Stimulated activated CD4-positive, alpha-beta T cell treated with anti-CD3 and anti-CD28 coated beads, Interleukin-4, amount 100 ng/mL, for 48 hours (primary cell): ENCODE measurements around the gene MUC5B.

Experiments used
- DNase-seq, 2 donors: peaks; one replicate each; pipeline ENCODE4 v3.0.0-alpha.2; 2020; ENCODE audit warnings: low read depth in 2 of 2

MUC5B gene

DNA sequence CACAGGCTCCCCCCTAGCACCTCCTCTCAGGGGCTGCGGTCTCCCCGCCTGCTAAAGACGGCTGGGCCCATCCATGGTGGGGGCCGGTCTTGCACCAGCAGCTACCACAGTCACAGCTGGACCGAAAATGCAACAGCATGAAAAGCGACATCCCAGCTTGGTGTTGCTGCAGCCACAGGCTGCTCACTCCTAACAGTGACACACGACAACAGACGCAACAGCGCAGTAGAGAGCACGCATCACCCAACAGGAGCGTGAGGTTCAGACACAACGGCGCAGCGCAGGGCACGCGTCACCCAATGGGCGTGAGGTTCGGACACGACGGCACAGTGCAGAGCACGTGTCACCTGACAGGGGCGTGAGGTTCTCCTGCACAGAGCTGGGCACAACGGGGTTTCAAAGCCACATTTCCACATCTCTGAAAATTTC is 62.5 kb downstream of the MUC5B start:
- no peak for DNase-seq

DNA sequence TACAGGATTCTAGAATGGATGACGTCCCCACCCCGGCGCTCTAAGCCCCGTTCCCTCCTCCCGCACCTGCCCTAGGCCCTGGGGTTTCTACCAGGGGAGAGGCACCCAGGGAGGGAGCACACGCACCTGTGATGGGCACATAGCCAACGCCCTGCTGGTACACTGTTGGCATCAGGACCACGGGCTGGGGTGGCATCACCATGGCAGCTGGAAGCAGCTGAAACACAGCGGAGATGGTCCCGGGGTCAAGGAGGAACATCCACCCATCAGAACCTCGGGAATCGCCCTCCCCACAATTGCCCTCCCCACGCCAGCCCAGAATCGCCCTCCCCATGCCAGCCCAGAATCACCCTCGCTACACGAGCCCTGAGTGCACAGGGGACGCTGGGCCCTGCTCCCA is 63.0 kb downstream of the MUC5B start:
- no peak for DNase-seq

DNA sequence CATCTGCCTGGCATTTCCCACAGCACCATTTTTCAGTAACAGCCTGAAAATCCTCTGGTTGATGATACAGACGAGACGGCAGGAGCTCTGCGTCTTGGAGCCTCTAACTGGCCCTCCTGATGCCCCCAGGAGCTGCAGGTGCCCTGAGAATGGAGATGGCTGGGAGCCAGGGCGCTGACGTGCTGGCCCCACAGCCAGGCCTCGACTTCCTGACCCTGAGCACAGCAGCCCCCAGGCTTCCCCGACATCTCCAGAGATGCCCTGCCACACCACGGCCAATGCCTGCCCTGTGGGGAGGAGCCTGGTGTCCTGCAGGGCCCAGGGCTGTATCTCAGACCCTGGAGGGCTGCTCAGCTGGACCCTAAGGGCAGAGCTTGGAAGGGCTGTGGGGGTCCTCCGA is 65.1 kb downstream of the MUC5B start:
- DNase-seq, result no peak

DNA sequence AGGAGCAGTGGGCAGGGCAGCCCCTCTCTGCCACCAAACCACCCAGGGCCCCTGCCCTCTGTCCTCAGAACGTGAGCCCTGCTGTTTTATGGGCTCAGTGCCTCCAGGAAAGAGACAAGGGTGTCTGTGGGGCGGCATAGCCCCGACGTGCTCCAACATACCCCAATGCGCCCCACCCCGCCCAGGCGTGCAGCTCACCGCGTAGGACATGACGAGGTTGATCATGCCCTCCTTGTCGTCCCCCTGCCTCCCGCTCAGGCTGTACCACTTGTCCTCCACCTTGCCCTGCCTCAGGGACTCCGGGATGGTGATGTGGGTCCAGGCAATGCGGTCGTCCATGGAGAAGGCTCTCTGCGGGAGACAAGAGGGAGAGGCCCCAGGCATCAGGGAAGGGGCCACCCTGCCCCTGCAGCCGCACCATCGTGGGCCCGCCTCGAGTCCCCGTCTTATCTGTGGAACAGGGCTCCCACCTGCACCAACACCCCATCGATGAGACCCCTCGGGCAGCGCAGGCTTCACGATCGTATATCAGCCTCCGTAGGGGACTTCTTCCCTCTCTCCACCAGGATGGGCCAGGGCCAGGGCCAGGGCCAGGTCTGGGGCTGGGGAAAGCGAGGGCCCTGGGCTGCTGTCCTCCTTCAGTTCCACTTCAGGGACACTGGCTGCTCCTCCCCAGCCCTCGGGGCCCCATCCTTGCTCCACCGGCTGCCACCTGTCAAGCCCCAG is 65.7 kb downstream of the MUC5B start:
- DNase-seq, result no peak

DNA sequence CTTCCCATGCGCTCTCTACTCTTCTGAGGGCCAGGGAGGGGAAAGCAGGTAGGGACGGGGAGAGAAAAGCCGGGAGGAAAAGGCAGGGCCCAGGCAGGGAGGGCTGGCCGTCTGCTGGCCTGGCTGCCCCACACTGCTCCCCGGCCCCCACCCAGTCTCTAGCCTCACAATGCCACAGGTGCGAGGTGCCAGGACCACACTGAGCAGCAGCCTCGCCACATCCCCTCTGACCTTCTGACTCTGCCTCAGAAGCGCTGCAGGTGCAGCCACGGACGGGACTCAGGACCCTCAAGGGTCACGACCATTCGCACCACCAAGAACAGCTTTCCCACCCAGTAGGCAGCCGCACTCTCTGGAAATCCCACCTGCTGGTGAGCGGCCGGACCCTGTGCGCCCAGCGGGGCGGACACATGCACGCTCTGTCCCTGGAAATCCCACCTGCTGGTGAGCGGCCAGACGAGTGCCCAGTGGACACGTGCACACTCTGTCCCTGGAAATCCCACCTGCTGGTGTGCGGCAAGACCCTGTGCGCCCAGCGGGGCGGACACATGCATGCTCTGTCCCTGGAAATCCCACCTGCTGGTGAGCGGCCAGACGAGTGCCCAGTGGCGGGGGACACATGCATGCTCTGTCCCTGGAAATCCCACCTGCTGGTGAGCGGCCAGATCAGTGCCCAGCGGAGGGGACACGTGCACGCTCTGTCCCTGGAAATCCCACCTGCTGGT is 66.5 kb downstream of the MUC5B start:
- no peak for DNase-seq

DNA sequence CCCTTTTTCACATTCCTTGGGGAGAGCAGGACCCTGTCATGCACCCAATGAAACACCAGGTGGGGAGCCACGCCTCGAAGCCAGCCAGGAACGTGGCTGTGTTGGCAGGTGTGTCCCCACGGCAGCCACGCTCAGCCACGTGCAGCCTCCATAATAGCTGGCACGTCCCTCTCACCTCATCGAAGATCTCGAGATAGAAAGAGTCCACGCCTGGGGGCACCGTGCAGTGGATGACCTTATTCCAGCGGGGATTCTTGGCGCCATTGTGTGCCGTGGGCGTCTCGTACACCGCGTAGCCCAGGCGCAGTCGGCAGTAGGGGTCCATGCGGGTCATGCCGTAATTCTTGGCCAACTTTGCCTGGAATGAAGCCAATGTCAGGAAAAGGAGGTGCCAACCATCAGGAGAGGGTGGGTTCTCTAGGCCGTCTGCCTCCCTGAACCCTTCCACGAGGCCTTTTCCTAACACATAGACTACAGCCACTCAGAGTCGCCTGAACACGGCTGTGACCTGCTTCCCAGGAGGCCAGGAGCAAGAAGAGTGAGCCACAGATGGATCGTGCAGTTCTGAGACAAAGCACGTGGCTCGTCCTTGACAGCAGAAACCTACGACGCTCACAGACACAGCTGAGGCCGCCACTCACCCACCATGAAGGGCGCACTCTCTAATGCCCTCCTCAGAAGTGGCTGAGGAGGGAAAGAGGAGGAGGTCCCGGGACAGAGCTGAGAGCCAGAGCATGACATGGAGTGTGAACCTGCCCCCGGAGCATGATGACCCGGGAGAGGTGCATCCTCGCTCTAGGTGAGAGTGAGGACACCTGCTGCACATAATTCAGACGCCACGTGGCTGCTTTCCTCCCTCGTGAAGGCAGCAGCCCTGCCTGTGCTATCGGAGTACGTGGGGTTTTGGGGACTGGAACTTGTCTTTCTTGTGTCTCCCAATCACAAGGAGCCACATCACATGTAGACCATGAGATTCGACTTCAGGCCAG is 67.5 kb downstream of the MUC5B start:
- no peak for DNase-seq

DNA sequence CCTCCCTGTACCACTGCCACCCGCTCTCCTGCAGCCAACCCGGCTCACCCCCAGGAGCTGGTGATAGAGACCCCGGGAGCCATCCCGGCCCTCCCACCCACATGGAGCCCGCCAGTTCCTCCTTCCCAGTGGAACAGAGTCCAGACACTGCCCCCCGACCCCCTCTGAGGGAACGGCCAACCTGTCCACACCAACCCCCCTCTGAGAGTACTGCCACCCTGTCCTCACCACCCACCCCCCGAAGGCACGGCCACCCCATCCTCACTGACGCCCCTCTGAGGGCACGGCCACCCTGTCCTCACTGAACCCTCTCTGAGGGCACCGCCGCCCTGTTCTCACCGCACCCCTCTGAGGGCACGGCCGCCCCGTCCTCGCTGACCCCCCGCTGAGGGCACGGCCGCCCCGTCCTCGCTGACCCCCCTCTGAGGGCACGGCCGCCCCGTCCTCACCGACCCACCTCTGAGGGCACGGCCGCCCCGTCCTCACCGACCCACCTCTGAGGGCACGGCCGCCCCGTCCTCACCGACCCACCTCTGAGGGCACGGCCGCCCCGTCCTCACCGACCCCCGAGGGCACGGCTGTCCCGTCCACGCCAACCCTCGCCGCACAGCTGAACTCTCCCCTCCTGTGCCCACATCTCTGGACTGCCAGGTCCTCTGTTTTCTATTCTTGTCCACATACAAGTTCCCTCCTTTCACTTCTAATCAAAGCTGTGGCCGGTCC is 68.6 kb downstream of the MUC5B start:
- no peak for DNase-seq

DNA sequence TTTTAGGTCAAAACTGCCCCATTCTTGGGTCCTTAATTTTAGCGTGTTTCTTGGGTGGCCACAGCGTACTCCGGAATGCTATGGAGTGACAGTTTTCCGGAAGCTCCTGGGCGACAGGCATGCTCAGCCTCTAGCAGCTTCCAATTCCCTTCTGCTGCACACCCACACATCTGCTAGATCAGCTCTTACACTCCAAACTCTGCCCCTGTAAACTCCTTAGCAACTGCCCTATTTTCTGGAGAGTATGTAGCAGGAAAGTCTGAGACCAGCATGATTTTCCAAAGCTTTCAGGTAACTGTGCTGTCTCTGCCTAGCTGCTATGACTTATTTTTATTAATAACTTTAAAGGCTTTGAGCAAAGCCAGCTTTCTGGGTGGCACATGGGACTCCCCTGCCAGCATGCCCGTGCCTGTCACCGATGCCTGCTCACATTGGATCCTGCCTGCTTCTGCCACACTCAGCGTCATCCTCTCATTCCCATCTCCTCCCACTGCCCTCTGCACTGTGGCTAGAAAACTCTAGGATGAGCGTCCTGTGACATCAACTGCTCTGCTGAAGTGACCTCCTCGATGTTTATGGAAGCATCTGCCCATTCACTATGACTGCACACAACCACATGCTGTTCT is 69.3 kb downstream of the MUC5B start:
- no peak for DNase-seq

DNA sequence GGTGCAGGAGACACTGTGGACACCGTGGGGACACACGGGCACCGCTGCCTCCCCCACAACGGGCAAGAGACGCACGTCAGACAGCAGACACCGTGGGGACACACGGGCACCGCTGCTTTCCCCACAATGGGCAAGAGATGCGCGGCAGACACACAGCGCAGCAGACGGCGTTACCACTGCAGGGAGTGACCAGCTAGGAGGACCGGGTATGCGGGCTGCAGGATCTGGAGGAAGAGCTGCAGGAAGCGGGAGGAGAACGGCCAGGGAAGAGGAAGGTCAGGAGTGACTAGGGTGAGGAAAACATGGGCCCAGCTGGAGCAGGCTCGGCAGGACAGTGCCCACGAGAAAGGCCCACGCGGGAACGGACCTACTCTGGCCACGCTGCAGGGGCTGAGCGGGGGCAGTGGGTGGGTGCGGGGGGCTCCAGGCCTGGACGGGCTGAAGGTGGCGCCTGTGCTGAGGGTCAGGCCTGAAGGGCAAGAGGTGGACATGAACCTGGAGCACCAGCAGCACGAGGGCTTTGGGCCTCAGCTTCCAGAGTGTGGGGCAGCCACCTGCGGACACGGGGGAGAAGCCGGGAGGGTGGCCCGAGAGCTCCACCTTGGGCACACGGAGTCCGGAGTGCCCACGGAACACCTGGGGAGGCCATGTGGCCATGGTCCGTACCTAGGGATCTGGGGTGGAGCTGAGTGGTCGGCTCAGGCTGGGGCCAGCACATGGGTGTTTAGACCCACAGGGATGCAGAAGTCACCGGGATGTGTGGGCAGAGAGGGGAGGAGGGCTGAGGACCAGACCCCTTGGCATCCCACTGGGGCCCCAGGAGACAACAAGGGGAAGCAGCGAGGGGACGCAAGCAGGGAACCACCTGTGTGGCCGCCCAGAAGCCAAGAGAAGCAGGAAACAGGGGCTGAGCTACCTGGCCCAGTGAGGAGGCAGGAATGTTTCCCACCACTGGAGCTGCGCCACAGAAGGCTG is 70.1 kb downstream of the MUC5B start:
- DNase-seq, result no peak

DNA sequence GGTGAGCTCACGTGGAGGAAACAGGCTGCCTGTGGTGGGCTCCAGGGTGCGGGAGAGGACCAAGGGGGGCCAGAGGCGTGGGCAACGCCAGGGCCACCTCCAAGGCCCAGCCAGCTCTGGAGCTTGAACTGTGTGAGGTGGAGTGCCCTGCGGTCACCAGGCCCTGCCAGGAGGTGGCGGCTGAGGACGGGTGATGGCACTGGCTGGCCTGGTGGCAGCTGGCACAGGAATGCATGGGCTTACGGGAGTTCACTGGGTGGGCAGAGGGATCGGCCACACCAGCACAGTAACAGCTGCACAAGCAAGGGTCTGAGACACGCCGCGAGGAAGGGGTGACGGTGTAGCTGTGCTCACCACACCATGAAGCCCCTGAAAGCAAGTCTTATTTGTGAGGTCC is 70.8 kb downstream of the MUC5B start:
- DNase-seq, result no peak

DNA sequence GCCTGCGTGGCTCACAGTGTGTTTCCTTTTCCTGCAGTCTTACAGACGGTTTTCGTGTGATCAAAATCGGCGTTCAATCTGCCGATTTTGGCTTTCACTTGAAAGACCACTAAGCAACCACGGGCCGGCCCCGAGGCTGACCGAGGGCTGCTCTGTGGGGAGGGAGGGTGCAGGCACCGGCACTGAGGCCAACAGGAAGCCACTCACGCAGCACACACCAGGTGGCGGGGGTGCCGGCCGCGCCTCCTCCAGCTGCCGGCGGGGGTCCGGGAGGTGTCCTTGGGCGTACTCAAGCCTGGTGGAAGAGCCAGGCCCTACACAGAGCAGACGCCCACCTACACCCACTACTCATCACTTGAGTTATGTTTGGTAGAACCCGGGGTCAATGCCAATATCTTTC is 72.2 kb downstream of the MUC5B start:
- no peak for DNase-seq

DNA sequence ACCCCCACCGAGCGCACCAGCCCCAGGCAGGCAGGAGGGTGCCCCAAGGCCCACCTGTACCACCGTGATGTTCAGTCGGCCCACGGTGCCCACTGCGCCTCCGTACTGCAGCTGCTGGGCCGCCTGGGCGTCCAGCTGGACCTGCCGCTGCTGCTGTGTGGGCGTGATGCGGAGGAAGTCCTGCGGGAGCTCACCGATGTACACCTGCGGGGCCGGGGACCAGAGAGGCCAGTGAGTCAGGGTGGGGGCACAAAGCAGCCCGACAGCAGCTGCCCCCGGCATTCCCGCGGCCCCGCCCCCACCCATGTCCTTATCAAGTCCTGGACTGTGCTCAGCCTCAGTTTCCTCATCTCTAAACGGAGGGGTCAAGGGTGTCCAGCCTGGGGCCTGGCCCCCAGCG is 72.7 kb downstream of the MUC5B start:
- DNase-seq, result no peak

DNA sequence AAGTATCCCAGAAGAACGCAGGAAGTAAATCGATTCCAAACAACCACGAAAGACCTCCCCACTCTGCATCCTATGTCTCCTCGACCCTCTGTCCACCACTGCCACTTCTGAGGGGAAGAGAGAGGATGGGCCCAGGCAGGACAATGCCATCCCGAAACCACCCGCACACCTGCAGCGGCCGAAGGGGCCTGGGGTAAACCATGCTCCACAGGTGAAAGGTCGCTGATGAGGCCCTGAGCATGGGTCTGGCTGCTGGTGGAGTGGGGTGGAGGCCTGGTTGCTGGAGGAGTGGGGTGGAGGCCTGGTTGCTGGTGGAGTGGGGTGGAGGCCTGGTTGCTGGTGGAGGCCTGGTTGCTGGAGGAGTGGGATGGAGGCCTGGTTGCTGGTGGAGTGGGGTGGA is 73.4 kb downstream of the MUC5B start:
- DNase-seq, result no peak

DNA sequence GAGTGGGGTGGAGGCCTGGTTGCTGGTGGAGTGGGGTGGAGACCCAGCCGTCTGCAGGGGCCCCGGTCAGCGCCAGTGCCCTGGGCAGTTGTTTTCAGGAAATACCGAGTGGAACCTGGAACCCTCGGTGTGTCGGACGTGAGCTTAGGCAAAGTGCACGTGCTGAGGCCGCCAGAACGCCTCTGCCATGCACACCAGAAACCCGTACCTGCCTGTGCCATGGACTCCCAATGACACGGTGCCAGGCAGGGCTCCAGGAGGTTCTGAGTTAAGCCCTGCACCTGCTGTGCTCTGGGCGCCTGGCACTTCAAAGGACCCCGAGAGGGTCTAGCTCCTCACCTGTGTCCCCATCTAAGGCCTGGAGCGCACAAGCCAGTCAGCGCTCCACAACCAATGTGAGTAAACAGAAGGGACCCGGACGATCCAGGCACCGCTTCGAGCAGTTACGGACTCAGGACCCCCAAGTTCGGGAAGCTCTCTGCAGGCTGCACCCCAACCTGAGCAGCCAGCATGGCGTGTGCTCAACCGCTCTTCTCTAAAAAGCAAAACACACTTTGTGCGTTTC is 74.2 kb downstream of the MUC5B start:
- no peak for DNase-seq

DNA sequence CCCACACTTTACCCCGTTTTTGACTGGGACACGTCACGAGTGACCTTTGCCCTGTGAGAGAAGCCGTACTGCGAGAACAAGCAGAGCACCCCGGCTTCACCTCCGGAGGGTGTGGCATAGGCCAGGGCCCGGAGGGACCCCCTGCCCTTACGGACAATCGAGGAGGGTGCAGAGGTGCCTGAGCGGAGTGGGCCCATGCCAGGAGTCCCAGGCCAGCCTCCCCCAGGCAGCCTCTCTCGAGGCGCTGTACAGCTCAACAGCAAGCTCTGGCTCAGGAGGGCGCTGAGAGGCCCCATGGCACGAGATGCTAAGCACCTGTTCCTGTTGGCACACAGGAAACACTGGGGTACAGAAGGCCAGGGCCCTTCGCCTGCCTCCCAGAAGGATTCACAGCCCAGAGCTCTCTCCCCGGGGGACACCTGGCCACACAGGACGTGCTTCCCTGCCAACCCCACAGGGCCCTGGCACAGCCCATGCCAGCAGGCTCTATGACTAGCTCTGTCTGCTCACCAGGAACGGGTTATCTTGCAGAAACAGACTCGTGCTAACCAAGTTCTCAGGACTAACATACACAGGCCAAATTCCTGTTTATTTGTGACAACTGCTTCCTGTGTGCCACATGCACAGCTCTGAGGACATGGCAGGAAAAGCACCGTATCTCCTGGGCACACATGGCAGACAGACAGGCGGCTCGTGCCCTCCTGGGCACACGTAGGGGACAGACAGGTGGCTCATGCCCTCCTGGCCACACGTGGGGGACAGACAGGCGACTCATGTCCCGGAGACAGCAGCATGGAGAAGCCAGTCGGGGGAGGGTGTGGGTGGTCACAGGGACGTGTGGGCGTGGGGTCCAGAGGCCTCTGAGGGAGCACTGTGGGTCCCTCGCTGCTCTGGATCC is 75.0 kb downstream of the MUC5B start:
- no peak for DNase-seq

DNA sequence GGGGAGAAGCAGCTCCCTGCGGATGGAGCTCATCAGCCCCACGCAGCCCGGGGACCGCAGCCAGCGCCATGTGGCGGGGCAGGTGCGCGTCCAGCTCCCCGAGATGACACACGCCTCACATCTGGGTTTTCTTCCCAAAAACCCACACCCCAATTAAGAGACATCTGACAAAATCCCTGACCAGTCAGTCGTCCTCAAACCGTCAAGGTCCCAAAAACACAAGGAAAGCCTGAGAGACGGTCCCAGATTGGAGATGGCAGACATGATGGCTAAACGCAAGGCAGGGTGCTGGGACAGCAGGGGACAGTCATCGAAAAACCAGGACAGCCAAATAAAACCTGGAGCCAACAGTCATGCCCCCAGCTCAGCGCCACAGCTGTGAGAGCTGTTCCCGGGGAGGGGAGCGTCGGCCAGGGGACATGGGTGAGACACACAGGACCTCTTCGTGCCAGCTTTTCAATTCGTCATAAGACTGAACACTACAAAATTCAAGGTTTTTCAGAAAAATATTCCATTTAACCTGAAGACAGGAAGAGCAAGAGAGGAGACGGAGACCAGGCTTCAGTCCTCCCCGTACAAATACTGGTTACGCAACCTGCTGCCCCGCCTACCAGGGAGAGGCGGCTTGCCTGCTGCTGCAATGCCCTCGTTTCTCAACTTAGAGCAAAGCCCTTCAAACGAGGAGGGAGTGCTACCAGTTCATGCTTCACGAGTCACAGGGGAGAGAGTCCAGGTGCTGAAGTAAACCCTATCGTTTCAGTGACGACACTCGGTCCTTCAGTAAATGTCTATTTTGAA is 76.0 kb downstream of the MUC5B start:
- no peak for DNase-seq

DNA sequence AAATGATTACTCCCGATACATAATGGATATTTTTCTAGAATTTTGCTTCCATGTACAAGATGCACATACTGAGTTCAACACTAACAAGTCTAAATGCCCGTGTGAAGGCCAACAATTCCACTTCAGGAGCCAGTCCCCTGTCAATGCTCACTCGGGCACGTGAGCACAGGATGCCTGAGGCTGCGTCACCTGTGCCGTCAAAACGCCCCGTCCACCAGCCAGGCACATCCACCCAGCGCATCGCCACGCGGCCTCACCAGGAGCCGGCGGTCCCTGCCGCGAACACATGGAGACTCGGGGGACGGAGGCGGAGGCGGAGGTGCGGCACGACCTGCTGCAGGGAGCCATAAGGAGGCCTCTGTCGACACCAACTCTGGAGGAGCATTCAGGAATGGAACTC is 76.8 kb downstream of the MUC5B start:
- no peak for DNase-seq

DNA sequence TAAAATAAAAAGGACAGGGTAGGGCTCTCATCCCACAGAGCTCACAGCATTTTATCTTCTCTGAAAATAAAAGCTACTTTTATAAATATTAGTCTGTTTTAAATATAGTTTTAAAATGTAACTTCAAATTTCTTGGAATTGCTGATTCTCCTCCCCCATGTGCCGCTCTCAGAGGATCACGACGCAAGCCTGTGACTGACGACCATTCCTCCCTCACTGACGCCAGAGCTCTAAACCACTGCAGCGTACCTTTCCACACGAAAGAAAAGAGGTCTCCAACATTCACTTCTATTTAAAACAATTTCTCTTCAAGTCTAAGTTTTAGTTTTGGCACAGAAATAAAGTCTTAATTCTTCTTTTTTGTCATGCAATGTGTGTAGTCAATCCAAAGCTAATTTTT is 77.3 kb downstream of the MUC5B start:
- no peak for DNase-seq
